PC-9 (cell line): Measurements from ENCODE around the gene GH1. TPM values are rescaled to one million over a fixed set of nuclear protein-coding genes. Genes with fewer than 3 reads are reported as not detected.
"Not testable (repeated sequence)": the region's sequence is repeated elsewhere in the genome, so short reads cannot be mapped to it uniquely, and the experiment has no call there.

ENCODE experiments used
- BruUV-seq: library from RNA; stranded (reverse); fragments of 400-500 nt; replicated peaks from 2 replicates; lab custom pipeline; 2021; lab: Mats Ljungman, UMichigan
- CTCF ChIA-PET: fragments of 300-600 bp; sonication (Branson Sonifier 250); formaldehyde crosslinking; loops from one replicate; lab custom pipeline; 2022; ENCODE audit warnings: antibody characterized with exemption; lab: Charles Lee
- POLR2A ChIA-PET: fragments of 300-600 bp; sonication (Branson Sonifier 250); formaldehyde crosslinking; loops from one replicate; lab custom pipeline; 2022; ENCODE audit warnings: antibody characterized with exemption; ENCODE audit not compliant: unreplicated experiment; lab: Charles Lee
- DNase-seq, 2 experiments: peaks; one replicate each; pipeline versions ENCODE4 v3.0.0 to v3.0.0-alpha.2; 2015 to 2022; ENCODE audit warnings: mixed read lengths in 1 of 2
- H2AFZ ChIP-seq: fragments of 200-600 bp; sonication (generic); 2 replicates; pipeline ENCODE4 v1.8.1; 2017; ENCODE audit warnings: antibody characterized with exemption
- H3F3A ChIP-seq: fragments of 200-600 bp; sonication (generic); 2 replicates; pipeline ENCODE4 v1.8.1; 2017; ENCODE audit warnings: antibody characterized with exemption, mild to moderate bottlenecking, low read depth; ENCODE audit not compliant: insufficient read depth
- H3K27ac ChIP-seq: fragments of 200-600 bp; sonication (generic); 2 replicates; pipeline ENCODE4 v1.6.1; 2016; ENCODE audit warnings: mixed run types
- H3K27me3 ChIP-seq: fragments of 200-600 bp; sonication (generic); 2 replicates; pipeline ENCODE4 v1.6.1; 2016; ENCODE audit warnings: low read depth, mixed run types; ENCODE audit not compliant: insufficient read depth
- H3K36me3 ChIP-seq: fragments of 200-600 bp; sonication (generic); 2 replicates; pipeline ENCODE4 v1.6.1; 2016; ENCODE audit warnings: low read depth, mixed run types
- H3K4me1 ChIP-seq: fragments of 200-600 bp; sonication (generic); replicated peaks from 2 replicates; pipeline ENCODE4 v1.6.1; 2016; ENCODE audit warnings: mixed run types; ENCODE audit not compliant: insufficient read depth
- H3K4me2 ChIP-seq: fragments of 200-600 bp; sonication (generic); 2 replicates; pipeline ENCODE4 v1.6.1; 2017; ENCODE audit warnings: mixed run types
- H3K4me3 ChIP-seq: fragments of 200-600 bp; sonication (generic); 2 replicates; pipeline ENCODE4 v1.6.1; 2016; ENCODE audit warnings: mixed run types
- H3K79me2 ChIP-seq: fragments of 200-600 bp; sonication (generic); 2 replicates; pipeline ENCODE4 v1.6.1; 2017; ENCODE audit warnings: low read depth, mixed run types
- H3K9me2 ChIP-seq: fragments of 200-600 bp; sonication (generic); 2 replicates; pipeline ENCODE4 v1.8.1; 2017; ENCODE audit warnings: mild to moderate bottlenecking; ENCODE audit not compliant: insufficient read depth
- H3K9me3 ChIP-seq: fragments of 200-600 bp; sonication (generic); 2 replicates; pipeline ENCODE4 v1.8.1; 2016; ENCODE audit warnings: low read depth; ENCODE audit not compliant: insufficient read depth
- H4K20me1 ChIP-seq: fragments of 200-600 bp; sonication (generic); 2 replicates; pipeline ENCODE4 v1.8.1; 2017; ENCODE audit not compliant: insufficient read depth
- EZH2 ChIP-seq: fragments of 200-600 bp; sonication (generic); IDR thresholded peaks from 2 replicates; pipeline ENCODE4 v1.8.0; 2017; ENCODE audit warnings: antibody characterized with exemption, low read depth
- intact Hi-C: fragments of 100-400 bp; cut with micrococcal nuclease; formaldehyde crosslinking; loops from one replicate; pipeline ENCODE4 v1.10.0; 2022; ENCODE audit not compliant: unreplicated experiment
- total RNA-seq: library from RNA; stranded (reverse); gene quantifications from 2 replicates; pipeline ENCODE4 v1.2.3, GENCODE V29; 2021
- TF ChIP-seq, protein P1 (sequence below): fragments of 200-600 bp; sonication (generic); conservative IDR thresholded peaks from 2 replicates; pipeline ENCODE4 v1.6.1; 2017; ENCODE audit warnings: mixed run types, antibody characterized with exemption, mild to moderate bottlenecking, moderate library complexity

GH1 gene
- total RNA-seq, 1 experiment from 2014 or later, result not detected

DNA sequence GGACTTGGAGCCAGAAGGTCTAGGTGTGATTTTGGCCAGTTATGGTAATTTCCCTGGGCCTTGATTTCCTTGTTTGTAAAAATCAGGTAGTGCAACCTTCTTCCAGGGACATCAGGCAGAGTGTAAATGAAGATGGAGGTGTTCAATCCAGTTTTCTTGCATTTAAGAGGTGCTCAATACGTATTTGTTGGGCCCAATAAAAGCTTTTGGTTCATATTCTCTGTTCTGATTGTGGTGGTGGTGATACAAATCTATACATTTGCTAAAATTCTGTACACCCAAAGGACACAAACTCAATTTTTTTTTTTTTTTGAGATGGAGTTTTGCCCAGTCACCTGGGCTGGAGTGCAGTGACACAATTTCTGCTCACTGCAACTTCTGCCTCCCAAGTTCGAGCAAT is 7.5 kb upstream of the GH1 start:
- H3K27me3 ChIP-seq, result no peaks in the 10 kb centered on the region
- no peaks in the 10 kb centered on the region for H3K4me1 ChIP-seq
- no peak overlapping the region for H3K27ac ChIP-seq
- no peaks in the 10 kb centered on the region for H4K20me1 ChIP-seq
- ChIA-PET CTCF (no interaction called here), POLR2A (no interaction called here)
- H3K9me2 ChIP-seq, result no peaks in the 10 kb centered on the region
- H3K36me3 ChIP-seq, result no peaks in the 10 kb centered on the region
- TF ChIP-seq EZH2, result no peak
- TF ChIP-seq, protein P1, sequence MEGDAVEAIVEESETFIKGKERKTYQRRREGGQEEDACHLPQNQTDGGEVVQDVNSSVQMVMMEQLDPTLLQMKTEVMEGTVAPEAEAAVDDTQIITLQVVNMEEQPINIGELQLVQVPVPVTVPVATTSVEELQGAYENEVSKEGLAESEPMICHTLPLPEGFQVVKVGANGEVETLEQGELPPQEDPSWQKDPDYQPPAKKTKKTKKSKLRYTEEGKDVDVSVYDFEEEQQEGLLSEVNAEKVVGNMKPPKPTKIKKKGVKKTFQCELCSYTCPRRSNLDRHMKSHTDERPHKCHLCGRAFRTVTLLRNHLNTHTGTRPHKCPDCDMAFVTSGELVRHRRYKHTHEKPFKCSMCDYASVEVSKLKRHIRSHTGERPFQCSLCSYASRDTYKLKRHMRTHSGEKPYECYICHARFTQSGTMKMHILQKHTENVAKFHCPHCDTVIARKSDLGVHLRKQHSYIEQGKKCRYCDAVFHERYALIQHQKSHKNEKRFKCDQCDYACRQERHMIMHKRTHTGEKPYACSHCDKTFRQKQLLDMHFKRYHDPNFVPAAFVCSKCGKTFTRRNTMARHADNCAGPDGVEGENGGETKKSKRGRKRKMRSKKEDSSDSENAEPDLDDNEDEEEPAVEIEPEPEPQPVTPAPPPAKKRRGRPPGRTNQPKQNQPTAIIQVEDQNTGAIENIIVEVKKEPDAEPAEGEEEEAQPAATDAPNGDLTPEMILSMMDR, result no peak
- intact Hi-C loops, result no loop called here
- no peaks in the 10 kb centered on the region for H3K79me2 ChIP-seq
- no peaks in the 10 kb centered on the region for H3F3A ChIP-seq
- H3K4me3 ChIP-seq, result no peak overlapping the region
- H3K9me3 ChIP-seq, result no peaks in the 10 kb centered on the region
- no peak for DNase-seq
- no peak overlapping the region for H2AFZ ChIP-seq
- H3K4me2 ChIP-seq, result no peak overlapping the region
- no TSS peak for BruUV-seq

DNA sequence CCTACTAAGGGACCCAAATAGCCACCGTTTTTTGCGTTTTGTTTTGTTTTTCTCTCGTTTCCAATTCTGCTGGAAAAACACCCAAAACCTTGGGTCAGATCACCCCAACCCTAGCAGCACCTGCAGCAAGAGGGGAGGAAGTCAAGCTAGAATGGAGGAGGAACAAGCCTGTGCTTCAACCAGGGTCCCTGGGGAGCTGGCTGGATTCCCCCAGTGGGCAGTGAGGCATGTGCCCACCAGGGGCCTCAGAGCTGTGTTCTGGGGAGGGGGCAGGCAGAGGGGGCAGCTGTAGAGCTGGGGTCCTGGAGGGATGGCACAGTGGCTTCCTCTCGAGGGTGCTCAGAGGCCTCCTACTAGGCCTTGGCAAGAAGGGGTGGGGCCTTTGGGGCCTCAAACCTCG is 7.0 kb upstream of the GH1 start:
- Histone ChIP-seq H3K4me2 (no peak overlapping the region), H3K4me1 (no peaks in the 10 kb centered on the region), H3K27me3 (no peaks in the 10 kb centered on the region), H3K27ac (no peak overlapping the region), H3K4me3 (no peak overlapping the region), H4K20me1 (no peaks in the 10 kb centered on the region), H3F3A (no peaks in the 10 kb centered on the region), H3K79me2 (no peaks in the 10 kb centered on the region), H2AFZ (no peak overlapping the region), H3K9me3 (no peaks in the 10 kb centered on the region), H3K36me3 (no peaks in the 10 kb centered on the region), H3K9me2 (no peaks in the 10 kb centered on the region)
- BruUV-seq, result no TSS peak
- intact Hi-C loops, result no loop called here
- no peak for TF ChIP-seq EZH2
- DNase-seq, result no peak
- ChIA-PET CTCF (no interaction called here), POLR2A (no interaction called here)

DNA sequence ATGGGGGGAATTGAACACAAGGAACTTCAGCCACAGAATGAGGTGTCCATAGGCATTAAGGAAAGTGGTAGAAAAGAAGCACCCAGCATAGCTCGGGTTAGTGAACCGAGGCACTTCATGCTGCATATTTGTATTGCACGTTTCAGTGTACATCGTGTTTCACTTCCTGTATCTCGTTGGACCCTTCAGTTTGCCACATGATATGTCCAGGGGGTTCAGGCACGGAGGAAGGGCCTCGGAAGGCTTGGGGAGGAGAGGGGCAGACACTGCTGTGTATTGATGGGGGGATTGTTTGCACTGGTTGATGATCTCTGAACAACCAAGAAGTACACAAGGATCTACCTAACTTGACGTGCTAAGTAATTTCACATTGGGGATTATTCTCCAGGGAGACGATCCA is 3.8 kb upstream of the GH1 start:
- H3K36me3 ChIP-seq, H3K27me3 ChIP-seq, CTCF ChIA-PET, H2AFZ ChIP-seq, H3K9me3 ChIP-seq, H3K4me3 ChIP-seq, H3K27ac ChIP-seq, intact Hi-C loops, H3F3A ChIP-seq, DNase-seq, POLR2A ChIA-PET, BruUV-seq, H3K9me2 ChIP-seq, H3K4me2 ChIP-seq, H3K79me2 ChIP-seq, H4K20me1 ChIP-seq, H3K4me1 ChIP-seq: not testable (repeated sequence)

- intact Hi-C loops, POLR2A ChIA-PET, DNase-seq: not testable (repeated sequence)
These were observed 2.1 kb upstream of the GH1 start for GRCh38 chr17:63920779-63921178.

DNA sequence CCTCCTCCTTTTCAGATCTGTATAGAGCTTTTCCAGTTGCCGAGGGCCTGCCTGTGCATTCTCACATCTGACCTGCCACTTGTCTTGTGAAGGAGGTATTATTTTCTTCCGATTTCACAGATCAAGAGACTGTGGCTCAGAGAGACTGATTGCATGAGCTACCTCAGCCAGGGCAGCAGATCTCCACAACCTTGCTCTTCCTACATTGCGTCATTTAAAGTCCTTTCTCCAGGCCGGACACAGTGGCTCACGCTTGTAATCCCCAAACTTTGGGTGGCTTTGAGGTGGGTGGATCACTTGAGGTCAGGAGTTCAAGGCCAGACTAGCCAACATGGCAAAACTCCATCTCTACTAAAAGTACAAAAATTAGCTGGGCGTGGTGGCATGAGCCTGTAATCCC is 1.4 kb upstream of the GH1 start:
- H3K79me2 ChIP-seq, H4K20me1 ChIP-seq, H2AFZ ChIP-seq, H3K9me2 ChIP-seq, H3K9me3 ChIP-seq, intact Hi-C loops, DNase-seq, H3F3A ChIP-seq, H3K27ac ChIP-seq, H3K4me2 ChIP-seq, H3K36me3 ChIP-seq, BruUV-seq, H3K4me1 ChIP-seq, H3K4me3 ChIP-seq: not testable (repeated sequence)
- ChIA-PET CTCF (interaction anchor here (0.5 to 3.2 kb wide), 11 partner anchors 19 to 429 kb away, joined by 3 to 21 read pairs (median 5); no protein-coding TSS in a partner anchor), POLR2A (interaction anchor here (0.7 kb wide), 1 partner anchor 1274 kb away, joined by 3 read pairs; no protein-coding TSS in a partner anchor)
- peaks cover 18% of the 10 kb centered on the region; the same call in 1 of the 2 replicates for H3K27me3 ChIP-seq

More at GRCh38 chr17:63920779-63921178, 2.1 kb upstream of the GH1 start:
- H3K27ac ChIP-seq, H3K4me3 ChIP-seq, H4K20me1 ChIP-seq, H3K9me2 ChIP-seq, H3K4me2 ChIP-seq, BruUV-seq, H3K79me2 ChIP-seq, H3K9me3 ChIP-seq, H3K4me1 ChIP-seq, H3F3A ChIP-seq, H3K36me3 ChIP-seq, H2AFZ ChIP-seq: not testable (repeated sequence)
- H3K27me3 ChIP-seq, result peaks cover 13% of the 10 kb centered on the region; the same call in 1 of the 2 replicates
- CTCF ChIA-PET, result interaction anchor here (0.6 to 2.8 kb wide), 3 partner anchors 17 to 391 kb away, joined by 3 to 15 read pairs (median 4); no protein-coding TSS in a partner anchor
